Suprapubic skin (tissue), 4 donors: ENCODE results near the gene SPOCK1. TPM values are rescaled to one million over a fixed set of nuclear protein-coding genes. Genes with fewer than 3 reads are reported as not detected.
A peak's percentile ranks its signal among the peaks of the same experiment; 100 is the strongest.

Experiments used
- DNase-seq, 2 donors: peaks; one replicate each; pipeline ENCODE4 v3.0.0-alpha.2; 2019; ENCODE audit warnings: low spot score in 2 of 2
- H3K27ac ChIP-seq: fragments of 200-600 bp; sonication (generic); one replicate; pipeline ENCODE4 v1.5.1; 2019
- H3K27me3 ChIP-seq: fragments of 200-600 bp; sonication (generic); one replicate; pipeline ENCODE4 v1.5.1; 2019
- H3K36me3 ChIP-seq: fragments of 200-600 bp; sonication (generic); one replicate; pipeline ENCODE4 v1.5.1; 2019
- H3K4me1 ChIP-seq: fragments of 200-600 bp; sonication (generic); one replicate; pipeline ENCODE4 v1.5.1; 2019
- H3K4me3 ChIP-seq: fragments of 200-600 bp; sonication (generic); one replicate; pipeline ENCODE4 v1.5.1; 2019; ENCODE audit warnings: mild to moderate bottlenecking
- H3K9me3 ChIP-seq: fragments of 200-600 bp; sonication (generic); one replicate; pipeline ENCODE4 v1.5.1; 2019
- EP300 ChIP-seq: sonication (generic); formaldehyde crosslinking; IDR thresholded peaks from one replicate; pipeline ENCODE4 v1.6.1; 2017; ENCODE audit warnings: antibody characterized with exemption
- POLR2A ChIP-seq, 2 donors: fragments of 450-650 bp; IDR thresholded peaks; one replicate each; pipeline ENCODE4 v1.6.1; 2017; ENCODE audit warnings: antibody characterized with exemption in 2 of 2, mild to moderate bottlenecking in 2 of 2, moderate library complexity in 2 of 2
- POLR2AphosphoS5 ChIP-seq, 3 donors: sonication (generic); formaldehyde crosslinking; IDR thresholded peaks; one replicate each; pipeline ENCODE4 v1.6.1; 2017; ENCODE audit warnings: antibody characterized with exemption in 3 of 3
- WGBS: methylation state at CpG from one replicate; pipeline ENCODE4 v1.1.5; 2018; 5-methylcytosine and 5-hydroxymethylcytosine counted together
- total RNA-seq, 4 donors: library from RNA; depleted of rRNA; stranded (reverse); fragments of >200 nt; gene quantifications; one replicate each; pipeline ENCODE4 v1.1.0, GENCODE V29; 2016
- TF ChIP-seq, protein P1 (sequence below), 2 donors: fragments of 200-600 bp in 1 of 2; fragments of 450-650 bp in 1 of 2; sonication (generic) in 1 of 2; IDR thresholded peaks; one replicate each; pipeline ENCODE4 v1.5.1; 2016 to 2019; ENCODE audit warnings: antibody characterized with exemption in 2 of 2, mild to moderate bottlenecking in 1 of 2, moderate library complexity in 1 of 2

SPOCK1 gene
- total RNA-seq, 4 donors from 2014 or later = 3.9 to 11.6 (median 5.4) TPM

DNA sequence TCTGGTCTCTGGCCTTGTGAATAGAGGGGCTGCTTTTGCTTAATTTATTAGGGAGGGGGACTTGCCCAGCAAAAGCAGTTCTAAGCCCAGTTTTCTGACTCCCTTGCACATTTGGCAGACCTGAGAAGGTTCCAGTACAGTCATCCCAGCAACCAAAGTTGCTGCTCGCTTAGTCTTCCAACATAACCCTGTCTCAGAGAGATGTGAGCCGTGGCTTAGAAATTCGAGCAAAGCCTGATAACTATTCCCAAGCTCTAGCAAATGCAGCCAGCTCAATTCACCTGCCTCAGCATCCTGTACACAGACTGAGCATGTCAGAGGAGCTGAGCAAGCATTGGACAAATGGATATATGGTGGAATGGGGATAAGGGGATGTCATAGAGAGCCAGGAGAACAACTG, 401.9 kb downstream of the SPOCK1 start:
- Histone ChIP-seq H3K27me3 (no peaks in the 10 kb centered on the region), H3K9me3 (no peaks in the 10 kb centered on the region), H3K27ac (no peak overlapping the region), H3K4me3 (no peak overlapping the region), H3K4me1 (no peaks in the 10 kb centered on the region), H3K36me3 (no peaks in the 10 kb centered on the region)
- TF ChIP-seq POLR2A (IDR thresholded peaks at IDR 0.05) (no peak), EP300 (no peak), POLR2AphosphoS5 (IDR thresholded peaks at IDR 0.05) (no peak)
- TF ChIP-seq, protein P1, sequence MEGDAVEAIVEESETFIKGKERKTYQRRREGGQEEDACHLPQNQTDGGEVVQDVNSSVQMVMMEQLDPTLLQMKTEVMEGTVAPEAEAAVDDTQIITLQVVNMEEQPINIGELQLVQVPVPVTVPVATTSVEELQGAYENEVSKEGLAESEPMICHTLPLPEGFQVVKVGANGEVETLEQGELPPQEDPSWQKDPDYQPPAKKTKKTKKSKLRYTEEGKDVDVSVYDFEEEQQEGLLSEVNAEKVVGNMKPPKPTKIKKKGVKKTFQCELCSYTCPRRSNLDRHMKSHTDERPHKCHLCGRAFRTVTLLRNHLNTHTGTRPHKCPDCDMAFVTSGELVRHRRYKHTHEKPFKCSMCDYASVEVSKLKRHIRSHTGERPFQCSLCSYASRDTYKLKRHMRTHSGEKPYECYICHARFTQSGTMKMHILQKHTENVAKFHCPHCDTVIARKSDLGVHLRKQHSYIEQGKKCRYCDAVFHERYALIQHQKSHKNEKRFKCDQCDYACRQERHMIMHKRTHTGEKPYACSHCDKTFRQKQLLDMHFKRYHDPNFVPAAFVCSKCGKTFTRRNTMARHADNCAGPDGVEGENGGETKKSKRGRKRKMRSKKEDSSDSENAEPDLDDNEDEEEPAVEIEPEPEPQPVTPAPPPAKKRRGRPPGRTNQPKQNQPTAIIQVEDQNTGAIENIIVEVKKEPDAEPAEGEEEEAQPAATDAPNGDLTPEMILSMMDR (IDR thresholded peaks at IDR 0.05) = no peak
- peak in 1 of 2 donors; percentile 18 for DNase-seq
- 86% methylated on average over 3 of the region's 3 CpGs for WGBS

DNA sequence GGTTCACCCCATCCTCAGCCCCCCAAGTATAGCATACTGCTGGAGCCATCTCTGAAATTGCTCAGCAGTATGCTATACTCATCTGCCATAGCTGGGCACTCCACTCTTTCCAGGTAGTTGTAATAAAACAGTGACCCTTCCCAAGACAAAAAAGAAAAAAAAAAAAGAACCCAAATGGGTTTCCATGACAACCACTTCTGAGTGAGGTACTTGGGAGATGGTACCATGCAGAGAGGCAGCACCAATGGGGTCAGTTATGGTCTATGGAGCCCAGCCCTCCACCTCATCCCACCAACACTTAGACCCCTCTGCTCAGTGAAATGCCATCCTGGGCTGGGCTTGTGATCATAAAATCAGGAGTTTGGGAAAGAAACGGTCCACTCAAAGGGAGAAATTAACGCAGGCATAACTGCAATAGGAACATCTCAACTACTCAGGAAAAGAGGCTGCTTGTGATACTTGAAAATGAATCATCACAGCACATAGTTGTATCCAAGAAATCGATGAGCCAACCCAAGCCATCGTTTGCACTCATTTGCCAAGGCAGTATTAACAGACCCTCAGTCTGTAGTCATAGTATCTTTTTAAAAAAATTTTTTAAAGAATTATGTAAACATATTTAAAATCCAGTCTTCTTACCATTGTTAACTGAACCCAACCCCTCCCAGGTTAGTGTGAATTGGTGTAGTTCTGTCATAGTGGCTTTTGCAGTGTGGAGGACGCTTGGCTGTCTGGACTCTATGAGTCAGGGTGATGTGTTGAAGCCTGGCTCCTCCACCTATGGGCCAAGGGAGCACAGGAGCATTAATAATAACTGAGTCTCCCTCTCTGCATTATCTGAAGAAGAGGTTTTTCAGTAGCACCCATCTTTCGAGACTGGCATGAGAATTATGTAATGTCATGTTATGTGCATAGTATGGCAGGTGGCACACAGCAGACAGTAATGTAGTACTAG, 402.7 kb downstream of the SPOCK1 start:
- Histone ChIP-seq H3K36me3 (no peaks in the 10 kb centered on the region), H3K4me1 (no peaks in the 10 kb centered on the region), H3K9me3 (no peaks in the 10 kb centered on the region), H3K27me3 (no peaks in the 10 kb centered on the region), H3K4me3 (no peak overlapping the region), H3K27ac (no peak overlapping the region)
- peak in 1 of 2 donors; percentile 32 for DNase-seq
- WGBS = 85% methylated on average over 6 of the region's 6 CpGs
- TF ChIP-seq EP300 (no peak), POLR2A (IDR thresholded peaks at IDR 0.05) (no peak), POLR2AphosphoS5 (IDR thresholded peaks at IDR 0.05) (no peak)
- TF ChIP-seq, protein P1 (IDR thresholded peaks at IDR 0.05) = no peak

DNA sequence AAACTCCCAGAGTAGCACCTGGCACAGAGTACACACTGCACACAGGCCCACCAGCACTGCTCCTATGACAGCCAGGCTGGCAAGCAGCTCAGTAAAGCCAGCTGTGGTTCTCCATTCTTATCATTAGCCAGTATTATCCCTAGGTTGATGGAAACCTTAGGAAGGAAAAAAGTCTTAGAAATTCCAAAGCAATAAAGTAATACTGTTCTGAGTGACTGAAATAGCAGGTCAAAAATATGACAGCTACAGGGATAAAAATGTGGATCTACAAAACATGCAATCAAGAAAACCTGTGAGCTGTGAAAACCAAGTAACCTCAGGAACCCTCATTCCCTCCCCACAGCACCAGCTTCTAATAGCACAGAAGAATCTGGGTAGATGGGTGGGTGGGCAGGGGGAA, 403.5 kb downstream of the SPOCK1 start:
- TF ChIP-seq POLR2A (IDR thresholded peaks at IDR 0.05) = no peak
- TF ChIP-seq, protein P1 (IDR thresholded peaks at IDR 0.05) = no peak
- TF ChIP-seq EP300 = no peak
- TF ChIP-seq POLR2AphosphoS5 (IDR thresholded peaks at IDR 0.05) = no peak
- Histone ChIP-seq H3K27me3 (no peaks in the 10 kb centered on the region), H3K9me3 (no peaks in the 10 kb centered on the region), H3K36me3 (no peaks in the 10 kb centered on the region), H3K4me1 (no peaks in the 10 kb centered on the region), H3K27ac (no peak overlapping the region), H3K4me3 (no peak overlapping the region)
- DNase-seq = no peak

DNA sequence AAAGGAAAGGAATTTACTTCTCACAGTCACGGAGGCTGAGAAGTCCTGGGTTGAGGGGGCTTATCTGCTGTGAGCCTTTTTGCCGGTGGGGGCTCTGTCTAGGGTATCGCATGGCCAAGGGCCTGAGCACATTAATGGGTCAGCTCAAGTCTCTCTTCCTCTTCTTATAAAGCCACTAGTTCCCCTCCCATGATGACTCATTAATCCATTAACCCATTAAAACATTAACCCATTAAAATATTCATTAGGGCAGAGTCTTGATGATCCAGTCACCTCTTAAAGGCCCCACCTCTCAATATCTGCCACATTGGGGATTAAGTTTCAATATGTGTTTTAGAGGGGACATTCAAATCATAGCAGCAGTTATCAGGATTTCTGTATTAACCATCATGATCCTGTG, 406.3 kb downstream of the SPOCK1 start:
- no peaks in the 10 kb centered on the region for H3K4me1 ChIP-seq
- H3K27ac ChIP-seq = no peak overlapping the region
- DNase-seq = no peak
- 88% methylated on average over 3 of the region's 3 CpGs for WGBS
- no peaks in the 10 kb centered on the region for H3K36me3 ChIP-seq
- H3K9me3 ChIP-seq = no peaks in the 10 kb centered on the region
- TF ChIP-seq, protein P1 (IDR thresholded peaks at IDR 0.05) = no peak
- no peak for TF ChIP-seq POLR2A (IDR thresholded peaks at IDR 0.05)
- no peak overlapping the region for H3K4me3 ChIP-seq
- no peaks in the 10 kb centered on the region for H3K27me3 ChIP-seq

DNA sequence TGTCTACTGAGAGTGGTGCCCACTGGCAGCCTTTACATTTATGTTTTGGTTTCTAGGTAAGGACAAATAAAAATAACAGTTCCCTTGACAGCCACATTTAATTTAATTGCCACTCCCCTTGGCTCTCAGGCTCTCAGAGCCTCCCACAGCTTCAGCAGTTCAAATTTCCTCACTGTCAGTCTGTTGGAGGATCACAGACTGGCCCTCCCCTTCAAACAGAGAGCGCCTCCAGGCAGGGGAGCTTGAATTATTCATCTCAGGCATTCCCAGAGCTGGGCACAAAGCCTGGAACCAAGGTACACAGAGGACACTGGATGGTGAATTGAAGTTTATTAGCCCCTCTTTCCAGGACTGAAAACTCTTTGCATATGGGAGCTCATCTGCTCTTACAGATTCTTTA, 407.7 kb downstream of the SPOCK1 start:
- no peak overlapping the region for H3K4me3 ChIP-seq
- H3K4me1 ChIP-seq = no peaks in the 10 kb centered on the region
- H3K9me3 ChIP-seq = no peaks in the 10 kb centered on the region
- H3K36me3 ChIP-seq = no peaks in the 10 kb centered on the region
- no peaks in the 10 kb centered on the region for H3K27me3 ChIP-seq
- WGBS = 29% methylated on average over 1 of the region's 1 CpG
- no peak for DNase-seq
- TF ChIP-seq, protein P1 (IDR thresholded peaks at IDR 0.05) = no peak
- TF ChIP-seq POLR2A (IDR thresholded peaks at IDR 0.05) = no peak
- TF ChIP-seq POLR2AphosphoS5 (IDR thresholded peaks at IDR 0.05) = no peak
- no peak for TF ChIP-seq EP300
- no peak overlapping the region for H3K27ac ChIP-seq
